Vagina (tissue), 2 donors: ENCODE data around the gene SORCS2. TPM values are rescaled to one million over a fixed set of nuclear protein-coding genes. Genes with fewer than 3 reads are reported as not detected.

Experiments
- DNase-seq, 2 donors: peaks; one replicate each; pipeline ENCODE4 v3.0.0-alpha.2; 2017; ENCODE audit errors: extremely low spot score in 2 of 2
- H3K27ac ChIP-seq: fragments of 200-600 bp; sonication (generic); one replicate; pipeline ENCODE4 v1.5.1; 2019
- H3K27me3 ChIP-seq: fragments of 200-600 bp; sonication (generic); one replicate; pipeline ENCODE4 v1.5.1; 2019
- H3K36me3 ChIP-seq, 2 donors: fragments of 200-600 bp; sonication (generic); one replicate each; pipeline ENCODE4 v1.5.1; 2017 to 2019
- H3K4me1 ChIP-seq: fragments of 200-600 bp; sonication (generic); one replicate; pipeline ENCODE4 v1.5.1; 2019
- H3K4me3 ChIP-seq, 2 donors: fragments of 200-600 bp; sonication (generic); 1 replicate in 1 of 2; 2 replicates in 1 of 2; pipeline ENCODE4 v1.5.1; 2016 to 2019
- H3K9me3 ChIP-seq: fragments of 200-600 bp; sonication (generic); one replicate; pipeline ENCODE4 v1.5.1; 2019
- CTCF ChIP-seq, 3 experiments: fragments of 450-650 bp in 2 of 3; fragments of 200-600 bp in 1 of 3; sonication (generic) in 1 of 3; IDR thresholded peaks; one replicate each; pipeline ENCODE4 v1.5.1; 2017 to 2019; ENCODE audit warnings: antibody characterized with exemption in 3 of 3, mild to moderate bottlenecking in 2 of 3, moderate library complexity in 2 of 3
- POLR2A ChIP-seq, 2 donors: fragments of 450-650 bp; IDR thresholded peaks; one replicate each; pipeline ENCODE4 v1.6.1; 2017; ENCODE audit warnings: antibody characterized with exemption in 2 of 2, mild to moderate bottlenecking in 2 of 2, moderate library complexity in 2 of 2
- POLR2AphosphoS5 ChIP-seq, 2 donors: sonication (generic); formaldehyde crosslinking; IDR thresholded peaks; one replicate each; pipeline ENCODE4 v1.9.0; 2017; ENCODE audit warnings: antibody characterized with exemption in 2 of 2, mild to moderate bottlenecking in 2 of 2, low read depth in 1 of 2; ENCODE audit not compliant: insufficient read depth in 1 of 2
- intact Hi-C: fragments of 100-400 bp; cut with DNase I; formaldehyde crosslinking; loops from one replicate; pipeline ENCODE4 v1.15.1; 2023
- total RNA-seq: library from RNA; depleted of rRNA; stranded (reverse); fragments of >200 nt; gene quantifications from one replicate; pipeline ENCODE4 v1.2.3, GENCODE V29; 2016

SORCS2 gene
- total RNA-seq, 1 donor from 2014 or later: 5.4 TPM

GRCh38 chr4:7466215-7466614 is 273.9 kb downstream of the SORCS2 start:
- Histone ChIP-seq H3K27ac (no peak overlapping the region), H3K9me3 (no peaks in the 10 kb centered on the region), H3K36me3 (no peaks in the 10 kb centered on the region), H3K4me1 (no peaks in the 10 kb centered on the region), H3K27me3 (no peaks in the 10 kb centered on the region), H3K4me3 (no peak overlapping the region)
- DNase-seq: no peak
- TF ChIP-seq CTCF (IDR thresholded peaks at IDR 0.05): no peak
- TF ChIP-seq POLR2A (IDR thresholded peaks at IDR 0.05): no peak
- no peak for TF ChIP-seq POLR2AphosphoS5 (IDR thresholded peaks at IDR 0.05; ENCODE audit: insufficient read depth in 1 of 2, low read depth in 1 of 2)
- intact Hi-C loops: no loop called here

GRCh38 chr4:7466904-7467303 is 274.6 kb downstream of the SORCS2 start:
- Histone ChIP-seq H3K27ac (no peak overlapping the region), H3K4me3 (no peak overlapping the region), H3K4me1 (no peaks in the 10 kb centered on the region), H3K9me3 (no peaks in the 10 kb centered on the region), H3K36me3 (no peaks in the 10 kb centered on the region), H3K27me3 (no peaks in the 10 kb centered on the region)
- intact Hi-C loops: no loop called here
- TF ChIP-seq POLR2A (IDR thresholded peaks at IDR 0.05) (no peak), CTCF (IDR thresholded peaks at IDR 0.05) (no peak), POLR2AphosphoS5 (IDR thresholded peaks at IDR 0.05; ENCODE audit: insufficient read depth in 1 of 2, low read depth in 1 of 2) (no peak)
- no peak for DNase-seq

- no peaks in the 10 kb centered on the region for H3K4me1 ChIP-seq
- no peak for TF ChIP-seq CTCF (IDR thresholded peaks at IDR 0.05)
- no peak for TF ChIP-seq POLR2AphosphoS5 (IDR thresholded peaks at IDR 0.05; ENCODE audit: insufficient read depth in 1 of 2, low read depth in 1 of 2)
- TF ChIP-seq POLR2A (IDR thresholded peaks at IDR 0.05): no peak
- no peaks in the 10 kb centered on the region for H3K27me3 ChIP-seq
- H3K4me3 ChIP-seq: no peak overlapping the region
- no peak for DNase-seq
- no peak overlapping the region for H3K27ac ChIP-seq
- intact Hi-C loops: no loop called here
- no peaks in the 10 kb centered on the region for H3K9me3 ChIP-seq
- no peaks in the 10 kb centered on the region for H3K36me3 ChIP-seq
These were observed 275.1 kb downstream of the SORCS2 start for GRCh38 chr4:7467471-7467870.

- Histone ChIP-seq H3K4me3 (no peak overlapping the region), H3K27ac (no peak overlapping the region), H3K27me3 (no peaks in the 10 kb centered on the region), H3K36me3 (no peaks in the 10 kb centered on the region), H3K4me1 (no peaks in the 10 kb centered on the region), H3K9me3 (no peaks in the 10 kb centered on the region)
- no peak for DNase-seq
- intact Hi-C loops: no loop called here
- TF ChIP-seq CTCF (IDR thresholded peaks at IDR 0.05) (no peak), POLR2AphosphoS5 (IDR thresholded peaks at IDR 0.05; ENCODE audit: insufficient read depth in 1 of 2, low read depth in 1 of 2) (no peak)
These were observed 276.7 kb downstream of the SORCS2 start for GRCh38 chr4:7469023-7469422.

GRCh38 chr4:7470111-7470510 is 277.8 kb downstream of the SORCS2 start:
- H3K4me3 ChIP-seq: no peak overlapping the region
- no peaks in the 10 kb centered on the region for H3K36me3 ChIP-seq
- H3K27ac ChIP-seq: no peak overlapping the region
- H3K27me3 ChIP-seq: no peaks in the 10 kb centered on the region
- intact Hi-C loops: no loop called here
- no peaks in the 10 kb centered on the region for H3K4me1 ChIP-seq
- TF ChIP-seq CTCF (IDR thresholded peaks at IDR 0.05) (no peak), POLR2AphosphoS5 (IDR thresholded peaks at IDR 0.05; ENCODE audit: insufficient read depth in 1 of 2, low read depth in 1 of 2) (no peak), POLR2A (IDR thresholded peaks at IDR 0.05) (no peak)
- no peak for DNase-seq
- H3K9me3 ChIP-seq: no peaks in the 10 kb centered on the region
